HG03159 (cell line): ENCODE data around the gene DVL1.

Source experiments
- ATAC-seq: cut with Tn5 transposase; IDR thresholded peaks from one replicate; pipeline ENCODE4 v1.9.1; 2021; ENCODE audit warnings: mild to moderate bottlenecking, moderate library complexity; ENCODE audit not compliant: unreplicated experiment

The DVL1 gene

GRCh38 chr1:1285611-1286311, 63.5 kb downstream of the DVL1 start:
- ATAC-seq: no peak
